AG08395 (cell line): ENCODE data around the gene FRMD4B.

ENCODE experiments used
- DNase-seq: peaks from one replicate; pipeline ENCODE4 v3.0.0; 2012; ENCODE audit warnings: mixed read lengths, low spot score

The FRMD4B gene

GRCh38 chr3:69385723-69386555, at the start of gene FRMD4B:
TSS of gene FRMD4B (minus strand) at chr3:69386088. CDS start at chr3:69385989, 99 bp downstream.
- DNase-seq = peak; percentile 41

- no peak for DNase-seq
Observed at GRCh38 chr3:69433969-69434325, 48.1 kb upstream of the FRMD4B start.

- DNase-seq = no peak
Observed at GRCh38 chr3:69433121-69433968, 47.5 kb upstream of the FRMD4B start.

- no peak for DNase-seq
Observed at GRCh38 chr3:69428657-69429255, 42.9 kb upstream of the FRMD4B start.

- DNase-seq = no peak
Observed at GRCh38 chr3:69426967-69427304, 41.0 kb upstream of the FRMD4B start.

- no peak for DNase-seq
Observed at GRCh38 chr3:69426291-69426966, 40.5 kb upstream of the FRMD4B start.

- DNase-seq = peak; percentile 20
Observed at GRCh38 chr3:69425249-69425648, 39.4 kb upstream of the FRMD4B start.

- no peak for DNase-seq
Observed at GRCh38 chr3:69423463-69424155, 37.7 kb upstream of the FRMD4B start.

GRCh38 chr3:69422751-69423150, 36.9 kb upstream of the FRMD4B start:
- no peak for DNase-seq

GRCh38 chr3:69420781-69421520, 35.1 kb upstream of the FRMD4B start:
- no peak for DNase-seq

GRCh38 chr3:69419276-69419675, 33.4 kb upstream of the FRMD4B start:
- no peak for DNase-seq

GRCh38 chr3:69417541-69418078, 31.7 kb upstream of the FRMD4B start:
- no peak for DNase-seq

GRCh38 chr3:69413551-69414207, 27.8 kb upstream of the FRMD4B start:
- no peak for DNase-seq

GRCh38 chr3:69411346-69411745, 25.5 kb upstream of the FRMD4B start:
- peak; percentile 23 for DNase-seq

- DNase-seq = peak; percentile 60
Observed at GRCh38 chr3:69410301-69410700, 24.4 kb upstream of the FRMD4B start.

GRCh38 chr3:69409831-69410230, 23.9 kb upstream of the FRMD4B start:
- DNase-seq = no peak

- no peak for DNase-seq
Observed at GRCh38 chr3:69409011-69409410, 23.1 kb upstream of the FRMD4B start.

GRCh38 chr3:69408542-69408941, 22.7 kb upstream of the FRMD4B start:
- DNase-seq = no peak

GRCh38 chr3:69407908-69408307, 22.0 kb upstream of the FRMD4B start:
- no peak for DNase-seq

- DNase-seq = peak; percentile 13
Observed at GRCh38 chr3:69406163-69406562, 20.3 kb upstream of the FRMD4B start.
